K562 (cell line): ENCODE data around the gene RPL7A. TPM values are rescaled to one million over a fixed set of nuclear protein-coding genes. Genes with fewer than 3 reads are reported as not detected.

Experiments used
- BRCA1 ChIP-seq, 2 experiments: fragments of 450-650 bp in 1 of 2; sonication (generic) in 1 of 2; formaldehyde crosslinking in 1 of 2; IDR thresholded peaks; 2 replicates each; pipeline versions ENCODE4 v1.5.0 to v1.6.1; 2017 to 2020; ENCODE audit warnings: mild to moderate bottlenecking in 1 of 2, missing genetic modification reagents in 1 of 2
- ETV6 ChIP-seq, 3 experiments: fragments of 150-350 bp in 1 of 3; sonication (generic) in 1 of 3; formaldehyde crosslinking in 1 of 3; IDR thresholded peaks; 2 replicates each; pipeline versions ENCODE4 v1.6.1 to v1.8.0; 2014 to 2022; ENCODE audit warnings: borderline replicate concordance in 2 of 3, low read depth in 2 of 3, antibody characterized with exemption in 1 of 3, low read length in 1 of 3, mild to moderate bottlenecking in 1 of 3, missing genetic modification reagents in 1 of 3
- FOXP1 ChIP-seq: sonication (generic); formaldehyde crosslinking; IDR thresholded peaks from 2 replicates; pipeline ENCODE4 v1.8.0; 2022; ENCODE audit warnings: mild to moderate bottlenecking, missing genetic modification reagents
- FUS ChIP-seq: fragments of 200-400 bp; formaldehyde crosslinking; optimal IDR thresholded peaks from 2 replicates; pipeline ENCODE3; 2017; ENCODE audit warnings: low read depth, low read length
- JUN ChIP-seq, 2 experiments: sonication (generic) in 1 of 2; formaldehyde crosslinking in 1 of 2; IDR thresholded peaks; 2 replicates each; pipeline versions ENCODE4 v1.6.1 to v1.8.0; 2012 to 2022; ENCODE audit warnings: borderline replicate concordance in 2 of 2, mild to moderate bottlenecking in 2 of 2, improper control_type of control experiment in 1 of 2, low read depth in 1 of 2, low read length in 1 of 2, missing genetic modification reagents in 1 of 2
- SIRT6 ChIP-seq: IDR thresholded peaks from one replicate; pipeline ENCODE4 v1.6.1; 2012; ENCODE audit warnings: low read depth, mild to moderate bottlenecking, control low read depth, inconsistent platforms, low read length, moderate library complexity
- TFAP4 ChIP-seq: sonication (generic); formaldehyde crosslinking; IDR thresholded peaks from 2 replicates; pipeline ENCODE4 v1.8.0; 2022; ENCODE audit warnings: missing genetic modification reagents, mild to moderate bottlenecking, moderate library complexity, borderline replicate concordance
- ZNF407 ChIP-seq: fragments of 450-650 bp; IDR thresholded peaks from 2 replicates; pipeline ENCODE4 v1.6.1; 2016; ENCODE audit warnings: low read depth
- polyA plus RNA-seq, 8 experiments: library from polyadenylated mRNA; depleted of rRNA in 4 of 8; stranded (reverse) in 5 of 8; unstranded in 3 of 8; fragments of >200 nt; fragmentation: Nextera tagmentation in 2 of 8; fragmentation: Illumina TruSeq in 1 of 8; extraction: Ambion mirVana in 2 of 8; extraction: Trizol in 1 of 8; gene quantifications; 2 replicates each; pipeline versions ENCODE4 v1.2.1 to v1.2.3, GENCODE V29; 2011 to 2014; ENCODE audit warnings: inconsistent platforms in 1 of 8, missing spikeins in 1 of 8
- total RNA-seq, 7 experiments: library from RNA; depleted of rRNA in 6 of 7; stranded (reverse); fragments of >200 nt in 6 of 7; fragmentation: Illumina TruSeq in 2 of 7; extraction: Trizol in 2 of 7; gene quantifications; 2 replicates each; pipeline versions ENCODE4 v1.2.1 to v1.2.3, GENCODE V29; 2011 to 2021; ENCODE audit warnings: low replicate concordance in 1 of 7
- TF ChIP-seq, protein P1 (sequence below): fragments of 450-650 bp; IDR thresholded peaks from 2 replicates; pipeline ENCODE4 v1.6.1; 2018; ENCODE audit warnings: mild to moderate bottlenecking, low read depth; ENCODE audit not compliant: partially characterized antibody
- TF ChIP-seq, protein P2 (sequence below), 2 experiments: fragments of 200-800 bp in 1 of 2; sonication (Bioruptor generic) in 1 of 2; sonication (generic) in 1 of 2; formaldehyde crosslinking in 1 of 2; IDR thresholded peaks in 1 of 2; conservative IDR thresholded peaks in 1 of 2; 2 replicates each; pipeline versions ENCODE4 v1.5.0 to v1.6.1; 2016 to 2020; ENCODE audit warnings: missing compliant biosample characterization in 1 of 2, missing genetic modification characterization in 1 of 2, missing genetic modification reagents in 1 of 2

The RPL7A gene
- total and polyA plus RNA-seq, 9 of the 15 experiments (the other 6 are each of a cell fraction or from before 2014, with no cell fraction given), result 1,935 to 3,760 (median 2,652) TPM

DNA sequence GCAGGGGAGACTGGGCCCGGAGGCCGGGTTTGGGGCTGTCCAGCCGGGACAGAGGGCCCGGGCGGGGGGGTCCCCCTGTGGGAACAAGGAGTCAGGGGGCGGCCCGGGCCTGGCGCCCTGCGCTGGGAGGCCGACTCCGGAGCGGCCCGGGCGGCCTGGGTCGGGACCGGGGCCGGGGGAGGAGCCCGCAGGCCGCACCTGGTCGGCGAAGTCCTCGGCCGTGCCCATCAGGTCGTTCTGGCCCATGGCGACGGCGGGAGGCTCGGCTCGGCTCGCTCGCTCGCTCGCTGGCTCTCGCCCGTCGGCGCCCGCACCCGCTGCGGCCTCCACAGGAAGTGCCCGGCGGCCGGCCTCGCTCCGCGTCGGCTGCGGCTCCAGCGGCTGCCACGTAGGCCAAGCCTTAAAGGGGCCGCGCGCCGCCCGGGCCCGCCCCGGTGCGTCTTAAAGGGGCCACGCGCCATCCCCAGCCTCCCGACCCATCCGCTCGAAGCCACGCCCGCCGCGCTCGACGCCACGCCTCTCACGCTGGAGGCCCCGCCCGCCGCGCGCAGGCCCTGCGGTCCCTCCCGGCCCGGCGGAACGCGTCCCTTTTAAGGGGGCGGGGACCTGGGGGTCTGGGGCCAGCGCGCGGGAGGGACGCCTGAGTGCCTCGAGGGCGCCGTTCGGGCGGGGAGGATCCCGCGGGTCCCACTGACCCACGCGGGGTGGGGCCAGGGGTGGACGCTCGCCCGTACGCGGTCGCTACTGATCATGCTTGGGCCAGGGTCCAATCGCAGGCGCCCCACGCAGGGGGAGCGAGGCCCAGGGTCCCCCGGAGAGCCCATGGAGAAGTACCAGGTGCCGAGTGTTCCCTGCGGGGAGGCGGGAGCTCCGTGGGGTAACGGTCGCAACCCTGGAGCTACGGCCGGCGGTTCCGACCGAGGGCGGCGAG, 28.0 kb downstream of the RPL7A start, which contains the start of the genes STKLD1 and SURF4 (continued):
- TF ChIP-seq ZNF407, result no peak
- no peak for TF ChIP-seq SIRT6
- TF ChIP-seq FOXP1 (CRISPR knock-in tag), result peak; percentile 98
- TF ChIP-seq JUN (IDR thresholded peaks at IDR 0.05; ENCODE audit: borderline replicate concordance, low read depth, low read length), result no peak
- no peak; the same call in 1 of the 2 replicates for TF ChIP-seq JUN (CRISPR knock-in tag; IDR thresholded peaks at IDR 0.05; ENCODE audit: borderline replicate concordance)
- TF ChIP-seq FUS, result peak; percentile 70
- TF ChIP-seq, protein P1, sequence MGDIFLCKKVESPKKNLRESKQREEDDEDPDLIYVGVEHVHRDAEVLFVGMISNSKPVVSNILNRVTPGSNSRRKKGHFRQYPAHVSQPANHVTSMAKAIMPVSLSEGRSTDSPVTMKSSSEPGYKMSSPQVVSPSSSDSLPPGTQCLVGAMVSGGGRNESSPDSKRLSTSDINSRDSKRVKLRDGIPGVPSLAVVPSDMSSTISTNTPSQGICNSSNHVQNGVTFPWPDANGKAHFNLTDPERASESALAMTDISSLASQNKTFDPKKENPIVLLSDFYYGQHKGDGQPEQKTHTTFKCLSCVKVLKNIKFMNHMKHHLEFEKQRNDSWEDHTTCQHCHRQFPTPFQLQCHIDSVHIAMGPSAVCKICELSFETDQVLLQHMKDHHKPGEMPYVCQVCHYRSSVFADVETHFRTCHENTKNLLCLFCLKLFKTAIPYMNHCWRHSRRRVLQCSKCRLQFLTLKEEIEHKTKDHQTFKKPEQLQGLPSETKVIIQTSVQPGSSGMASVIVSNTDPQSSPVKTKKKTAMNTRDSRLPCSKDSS, result no peak
- TF ChIP-seq BRCA1 (IDR thresholded peaks at IDR 0.05), result no peak
- TF ChIP-seq BRCA1 (CRISPR knock-in tag; IDR thresholded peaks at IDR 0.05), result no peak
- TF ChIP-seq TFAP4, result no peak; the same call in 1 of the 2 replicates
- TF ChIP-seq, protein P2, sequence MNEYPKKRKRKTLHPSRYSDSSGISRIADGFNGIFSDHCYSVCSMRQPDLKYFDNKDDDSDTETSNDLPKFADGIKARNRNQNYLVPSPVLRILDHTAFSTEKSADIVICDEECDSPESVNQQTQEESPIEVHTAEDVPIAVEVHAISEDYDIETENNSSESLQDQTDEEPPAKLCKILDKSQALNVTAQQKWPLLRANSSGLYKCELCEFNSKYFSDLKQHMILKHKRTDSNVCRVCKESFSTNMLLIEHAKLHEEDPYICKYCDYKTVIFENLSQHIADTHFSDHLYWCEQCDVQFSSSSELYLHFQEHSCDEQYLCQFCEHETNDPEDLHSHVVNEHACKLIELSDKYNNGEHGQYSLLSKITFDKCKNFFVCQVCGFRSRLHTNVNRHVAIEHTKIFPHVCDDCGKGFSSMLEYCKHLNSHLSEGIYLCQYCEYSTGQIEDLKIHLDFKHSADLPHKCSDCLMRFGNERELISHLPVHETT (CRISPR knock-in tag; conservative IDR thresholded peaks at IDR 0.05 in 1 of 2, IDR thresholded peaks at IDR 0.05 in 1 of 2), result peak; percentile 12 to 71; a peak in 3 of 4 replicates
- no peak for TF ChIP-seq ETV6 (IDR thresholded peaks at IDR 0.05; ENCODE audit: borderline replicate concordance in 1 of 2, low read depth in 2 of 2, low read length in 1 of 2)
- peak; percentile 82; the same call in 1 of the 2 replicates for TF ChIP-seq ETV6 (CRISPR knock-in tag; IDR thresholded peaks at IDR 0.05; ENCODE audit: borderline replicate concordance)
